Neural cell (in vitro differentiated cells): ENCODE results near the gene PCDHB13. TPM values are rescaled to one million over a fixed set of nuclear protein-coding genes. Genes with fewer than 3 reads are reported as not detected.
A peak's percentile ranks its signal among the peaks of the same experiment; 100 is the strongest.
"Not testable (repeated sequence)": the region's sequence is repeated elsewhere in the genome, so short reads cannot be mapped to it uniquely, and the experiment has no call there.

ENCODE experiments used
- H2AFZ ChIP-seq: fragments of 200-600, 300-800 bp; sonication (generic), shearing (Covaris generic); 2 replicates; pipeline ENCODE4 v1.6.0; 2014; ENCODE audit warnings: low read depth, mild to moderate bottlenecking, antibody characterized with exemption, low read length, moderate library complexity
- H3F3A ChIP-seq: fragments of 200-600 bp; shearing (Covaris generic); 2 replicates; pipeline ENCODE4 v1.6.1; 2016; ENCODE audit warnings: mild to moderate bottlenecking, moderate library complexity, mixed read lengths, antibody characterized with exemption, low read length; ENCODE audit not compliant: insufficient read depth, poor library complexity, severe bottlenecking
- H3K27ac ChIP-seq: fragments of 200-600, 300-800 bp; sonication (generic), shearing (Covaris generic); 2 replicates; pipeline ENCODE4 v1.5.1; 2014; ENCODE audit warnings: mild to moderate bottlenecking, low read length, moderate library complexity
- H3K27me3 ChIP-seq: fragments of 300-800, 200-600 bp; sonication (generic), shearing (Covaris generic); 2 replicates; pipeline ENCODE4 v1.6.0; 2014; ENCODE audit warnings: mild to moderate bottlenecking, low read depth, low read length, moderate library complexity; ENCODE audit not compliant: insufficient read depth
- H3K36me3 ChIP-seq: fragments of 300-800, 200-600 bp; sonication (generic), shearing (Covaris generic); 2 replicates; pipeline ENCODE4 v1.5.1; 2014; ENCODE audit warnings: mild to moderate bottlenecking, antibody characterized with exemption, low read length, moderate library complexity; ENCODE audit not compliant: insufficient read depth
- H3K4me2 ChIP-seq: fragments of 300-800, 200-600 bp; sonication (generic), shearing (Covaris generic); 2 replicates; pipeline ENCODE4 v1.6.0; 2014; ENCODE audit warnings: mild to moderate bottlenecking, low read length
- H3K4me3 ChIP-seq: fragments of 300-800, 200-600 bp; sonication (generic), shearing (Covaris generic); 2 replicates; pipeline ENCODE4 v1.5.1; 2014; ENCODE audit warnings: mild to moderate bottlenecking, low read length, moderate library complexity
- H3K79me2 ChIP-seq: fragments of 200-600 bp; shearing (Covaris generic); replicated peaks from 2 replicates; pipeline ENCODE4 v1.6.0; 2014; ENCODE audit warnings: mild to moderate bottlenecking, low read length, moderate library complexity; ENCODE audit not compliant: insufficient read depth
- H3K9ac ChIP-seq: fragments of 300-800, 200-600 bp; sonication (generic), shearing (Covaris generic); 2 replicates; pipeline ENCODE4 v1.6.1; 2016; ENCODE audit warnings: mild to moderate bottlenecking, low read length, mixed read lengths
- H3K9me2 ChIP-seq: fragments of 200-600 bp; shearing (Covaris generic); 2 replicates; pipeline ENCODE4 v1.6.1; 2016; ENCODE audit warnings: mild to moderate bottlenecking, low read length, mixed read lengths; ENCODE audit not compliant: insufficient read depth
- H3K9me3 ChIP-seq: fragments of 200-600, 300-800 bp; sonication (generic), shearing (Covaris generic); 2 replicates; pipeline ENCODE4 v1.6.1; 2016; ENCODE audit warnings: mild to moderate bottlenecking, mixed run types, low read length, moderate library complexity, mixed read lengths
- H4K20me1 ChIP-seq: fragments of 200-600 bp; shearing (Covaris generic); 2 replicates; pipeline ENCODE4 v1.6.1; 2016; ENCODE audit warnings: mild to moderate bottlenecking, mixed run types; ENCODE audit not compliant: insufficient read depth
- EP300 ChIP-seq: fragments of 450-650 bp; conservative IDR thresholded peaks from 2 replicates; pipeline ENCODE4 v1.6.1; 2014; ENCODE audit warnings: antibody characterized with exemption, mild to moderate bottlenecking, moderate library complexity; ENCODE audit not compliant: poor library complexity, severe bottlenecking
- EZH2 ChIP-seq: fragments of 200-600, 300-800 bp; shearing (Covaris generic), sonication (generic); IDR thresholded peaks from 2 replicates; pipeline ENCODE4 v1.6.1; 2014; ENCODE audit warnings: antibody characterized with exemption, low read length, borderline replicate concordance, mild to moderate bottlenecking; ENCODE audit not compliant: insufficient read depth, poor library complexity, severe bottlenecking
- MXI1 ChIP-seq: fragments of 450-650 bp; conservative IDR thresholded peaks from 2 replicates; pipeline ENCODE4 v1.6.1; 2014; ENCODE audit warnings: antibody characterized with exemption, mild to moderate bottlenecking; ENCODE audit not compliant: poor library complexity, severe bottlenecking
- POLR2AphosphoS5 ChIP-seq: IDR thresholded peaks from 2 replicates; pipeline ENCODE4 v1.6.1; 2012
- RAD21 ChIP-seq: fragments of 450-650 bp; conservative IDR thresholded peaks from 2 replicates; pipeline ENCODE4 v1.6.1; 2014; ENCODE audit warnings: antibody characterized with exemption, mild to moderate bottlenecking, moderate library complexity
- SMC3 ChIP-seq: fragments of 450-650 bp; conservative IDR thresholded peaks from 2 replicates; pipeline ENCODE4 v1.6.1; 2014; ENCODE audit warnings: antibody characterized with exemption, mild to moderate bottlenecking, moderate library complexity; ENCODE audit not compliant: poor library complexity
- TAF1 ChIP-seq: IDR thresholded peaks from 2 replicates; pipeline ENCODE4 v1.6.1; 2012; ENCODE audit warnings: low read depth
- polyA plus RNA-seq: library from polyadenylated mRNA; depleted of rRNA; stranded (reverse); fragments of >200 nt; gene quantifications from 2 replicates; pipeline ENCODE4 v1.2.3, GENCODE V29; 2014
- TF ChIP-seq, protein P1 (sequence below): IDR thresholded peaks from 2 replicates; pipeline ENCODE4 v1.6.1; 2012; ENCODE audit warnings: borderline replicate concordance
- TF ChIP-seq, protein P2 (sequence below): fragments of 450-650 bp; IDR thresholded peaks from 2 replicates; pipeline ENCODE4 v1.5.1; 2014; ENCODE audit warnings: antibody characterized with exemption, mild to moderate bottlenecking, moderate library complexity; ENCODE audit not compliant: poor library complexity, severe bottlenecking

The PCDHB13 gene
- polyA plus RNA-seq, 1 donor from 2014 or later, result 1.0 TPM

DNA sequence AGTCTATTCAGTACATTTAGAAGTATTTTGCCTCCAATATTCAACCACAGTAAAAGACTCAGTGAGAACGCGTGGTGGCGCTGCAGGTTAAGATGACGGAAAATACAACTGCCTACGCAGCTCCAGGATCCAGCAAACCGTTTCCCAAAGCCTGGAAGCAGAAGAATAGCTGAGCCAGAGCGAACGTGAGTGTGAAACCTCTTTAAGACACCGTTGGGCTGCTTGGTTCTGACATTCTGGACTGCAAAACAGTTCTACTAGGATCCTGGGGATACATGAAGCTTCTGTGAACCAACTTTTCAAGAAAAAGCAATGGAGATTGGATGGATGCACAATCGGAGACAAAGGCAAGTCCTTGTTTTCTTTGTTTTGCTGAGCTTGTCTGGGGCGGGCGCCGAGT, 31.5 kb upstream of the PCDHB13 start, which contains the start of gene PCDHB16:
PCDHB16 (plus strand) TSS at position 140 of the 400 bp plus-strand sequence; CDS start at position 313, 173 bp downstream.
- no peak within 1 kb of the TSS for H2AFZ ChIP-seq
- H3K79me2 ChIP-seq, result no peaks in the 10 kb centered on the region
- no peaks in the 10 kb centered on the region for H3F3A ChIP-seq
- H3K4me3 ChIP-seq, result peak within 1 kb of the TSS; percentile 58
- no peaks in the 10 kb centered on the region for H4K20me1 ChIP-seq
- peak within 1 kb of the TSS; percentile 54 for H3K27ac ChIP-seq
- no peak within 1 kb of the TSS for H3K4me2 ChIP-seq
- H3K9me2 ChIP-seq, result no peaks in the 10 kb centered on the region
- no peak for TF ChIP-seq MXI1
- no peak for TF ChIP-seq EP300
- peak; percentile 47 for TF ChIP-seq SMC3
- peak; percentile 58 for TF ChIP-seq RAD21
- peak; percentile 20 for TF ChIP-seq POLR2AphosphoS5
- no peak for TF ChIP-seq EZH2
- TF ChIP-seq, protein P1, sequence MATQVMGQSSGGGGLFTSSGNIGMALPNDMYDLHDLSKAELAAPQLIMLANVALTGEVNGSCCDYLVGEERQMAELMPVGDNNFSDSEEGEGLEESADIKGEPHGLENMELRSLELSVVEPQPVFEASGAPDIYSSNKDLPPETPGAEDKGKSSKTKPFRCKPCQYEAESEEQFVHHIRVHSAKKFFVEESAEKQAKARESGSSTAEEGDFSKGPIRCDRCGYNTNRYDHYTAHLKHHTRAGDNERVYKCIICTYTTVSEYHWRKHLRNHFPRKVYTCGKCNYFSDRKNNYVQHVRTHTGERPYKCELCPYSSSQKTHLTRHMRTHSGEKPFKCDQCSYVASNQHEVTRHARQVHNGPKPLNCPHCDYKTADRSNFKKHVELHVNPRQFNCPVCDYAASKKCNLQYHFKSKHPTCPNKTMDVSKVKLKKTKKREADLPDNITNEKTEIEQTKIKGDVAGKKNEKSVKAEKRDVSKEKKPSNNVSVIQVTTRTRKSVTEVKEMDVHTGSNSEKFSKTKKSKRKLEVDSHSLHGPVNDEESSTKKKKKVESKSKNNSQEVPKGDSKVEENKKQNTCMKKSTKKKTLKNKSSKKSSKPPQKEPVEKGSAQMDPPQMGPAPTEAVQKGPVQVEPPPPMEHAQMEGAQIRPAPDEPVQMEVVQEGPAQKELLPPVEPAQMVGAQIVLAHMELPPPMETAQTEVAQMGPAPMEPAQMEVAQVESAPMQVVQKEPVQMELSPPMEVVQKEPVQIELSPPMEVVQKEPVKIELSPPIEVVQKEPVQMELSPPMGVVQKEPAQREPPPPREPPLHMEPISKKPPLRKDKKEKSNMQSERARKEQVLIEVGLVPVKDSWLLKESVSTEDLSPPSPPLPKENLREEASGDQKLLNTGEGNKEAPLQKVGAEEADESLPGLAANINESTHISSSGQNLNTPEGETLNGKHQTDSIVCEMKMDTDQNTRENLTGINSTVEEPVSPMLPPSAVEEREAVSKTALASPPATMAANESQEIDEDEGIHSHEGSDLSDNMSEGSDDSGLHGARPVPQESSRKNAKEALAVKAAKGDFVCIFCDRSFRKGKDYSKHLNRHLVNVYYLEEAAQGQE, result no peak
- TF ChIP-seq TAF1, result no peak
- TF ChIP-seq, protein P2, sequence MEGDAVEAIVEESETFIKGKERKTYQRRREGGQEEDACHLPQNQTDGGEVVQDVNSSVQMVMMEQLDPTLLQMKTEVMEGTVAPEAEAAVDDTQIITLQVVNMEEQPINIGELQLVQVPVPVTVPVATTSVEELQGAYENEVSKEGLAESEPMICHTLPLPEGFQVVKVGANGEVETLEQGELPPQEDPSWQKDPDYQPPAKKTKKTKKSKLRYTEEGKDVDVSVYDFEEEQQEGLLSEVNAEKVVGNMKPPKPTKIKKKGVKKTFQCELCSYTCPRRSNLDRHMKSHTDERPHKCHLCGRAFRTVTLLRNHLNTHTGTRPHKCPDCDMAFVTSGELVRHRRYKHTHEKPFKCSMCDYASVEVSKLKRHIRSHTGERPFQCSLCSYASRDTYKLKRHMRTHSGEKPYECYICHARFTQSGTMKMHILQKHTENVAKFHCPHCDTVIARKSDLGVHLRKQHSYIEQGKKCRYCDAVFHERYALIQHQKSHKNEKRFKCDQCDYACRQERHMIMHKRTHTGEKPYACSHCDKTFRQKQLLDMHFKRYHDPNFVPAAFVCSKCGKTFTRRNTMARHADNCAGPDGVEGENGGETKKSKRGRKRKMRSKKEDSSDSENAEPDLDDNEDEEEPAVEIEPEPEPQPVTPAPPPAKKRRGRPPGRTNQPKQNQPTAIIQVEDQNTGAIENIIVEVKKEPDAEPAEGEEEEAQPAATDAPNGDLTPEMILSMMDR, result peak; percentile 55
- peak within 1 kb of the TSS; percentile 41 for H3K9ac ChIP-seq
- no peaks in the 10 kb centered on the region for H3K36me3 ChIP-seq
- H3K27me3 ChIP-seq, result no peaks in the 10 kb centered on the region
- H3K9me3 ChIP-seq, result peaks cover 7% of the 10 kb centered on the region

DNA sequence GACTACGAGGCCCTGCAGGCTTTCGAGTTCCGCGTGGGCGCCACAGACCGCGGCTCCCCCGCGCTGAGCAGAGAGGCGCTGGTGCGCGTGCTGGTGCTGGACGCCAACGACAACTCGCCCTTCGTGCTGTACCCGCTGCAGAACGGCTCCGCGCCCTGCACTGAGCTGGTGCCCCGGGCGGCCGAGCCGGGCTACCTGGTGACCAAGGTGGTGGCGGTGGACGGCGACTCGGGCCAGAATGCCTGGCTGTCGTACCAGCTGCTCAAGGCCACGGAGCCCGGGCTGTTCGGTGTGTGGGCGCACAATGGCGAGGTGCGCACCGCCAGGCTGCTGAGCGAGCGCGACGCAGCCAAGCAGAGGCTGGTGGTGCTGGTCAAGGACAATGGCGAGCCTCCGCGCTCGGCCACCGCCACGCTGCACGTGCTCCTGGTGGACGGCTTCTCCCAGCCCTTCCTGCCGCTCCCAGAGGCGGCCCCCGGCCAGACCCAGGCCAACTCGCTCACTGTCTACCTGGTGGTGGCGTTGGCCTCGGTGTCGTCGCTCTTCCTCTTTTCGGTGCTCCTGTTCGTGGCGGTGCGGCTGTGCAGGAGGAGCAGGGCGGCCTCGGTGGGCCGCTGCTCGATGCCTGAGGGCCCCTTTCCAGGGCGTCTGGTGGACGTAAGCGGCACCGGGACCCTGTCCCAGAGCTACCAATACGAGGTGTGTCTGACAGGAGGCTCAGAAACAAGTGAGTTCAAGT, 29.4 kb upstream of the PCDHB13 start:
- not testable (repeated sequence) for H3K27me3 ChIP-seq, H3K9ac ChIP-seq, H3K4me2 ChIP-seq, H3K36me3 ChIP-seq, H3F3A ChIP-seq, H2AFZ ChIP-seq, H3K9me3 ChIP-seq, H3K4me3 ChIP-seq, H3K9me2 ChIP-seq, H4K20me1 ChIP-seq, H3K79me2 ChIP-seq, H3K27ac ChIP-seq
